HG03442 (cell line): ENCODE data around the gene PRR35.

Source experiments
- ATAC-seq: cut with Tn5 transposase; IDR thresholded peaks from one replicate; pipeline ENCODE4 v1.9.1; 2021; ENCODE audit warnings: mild to moderate bottlenecking, moderate library complexity; ENCODE audit not compliant: unreplicated experiment

The PRR35 gene

DNA sequence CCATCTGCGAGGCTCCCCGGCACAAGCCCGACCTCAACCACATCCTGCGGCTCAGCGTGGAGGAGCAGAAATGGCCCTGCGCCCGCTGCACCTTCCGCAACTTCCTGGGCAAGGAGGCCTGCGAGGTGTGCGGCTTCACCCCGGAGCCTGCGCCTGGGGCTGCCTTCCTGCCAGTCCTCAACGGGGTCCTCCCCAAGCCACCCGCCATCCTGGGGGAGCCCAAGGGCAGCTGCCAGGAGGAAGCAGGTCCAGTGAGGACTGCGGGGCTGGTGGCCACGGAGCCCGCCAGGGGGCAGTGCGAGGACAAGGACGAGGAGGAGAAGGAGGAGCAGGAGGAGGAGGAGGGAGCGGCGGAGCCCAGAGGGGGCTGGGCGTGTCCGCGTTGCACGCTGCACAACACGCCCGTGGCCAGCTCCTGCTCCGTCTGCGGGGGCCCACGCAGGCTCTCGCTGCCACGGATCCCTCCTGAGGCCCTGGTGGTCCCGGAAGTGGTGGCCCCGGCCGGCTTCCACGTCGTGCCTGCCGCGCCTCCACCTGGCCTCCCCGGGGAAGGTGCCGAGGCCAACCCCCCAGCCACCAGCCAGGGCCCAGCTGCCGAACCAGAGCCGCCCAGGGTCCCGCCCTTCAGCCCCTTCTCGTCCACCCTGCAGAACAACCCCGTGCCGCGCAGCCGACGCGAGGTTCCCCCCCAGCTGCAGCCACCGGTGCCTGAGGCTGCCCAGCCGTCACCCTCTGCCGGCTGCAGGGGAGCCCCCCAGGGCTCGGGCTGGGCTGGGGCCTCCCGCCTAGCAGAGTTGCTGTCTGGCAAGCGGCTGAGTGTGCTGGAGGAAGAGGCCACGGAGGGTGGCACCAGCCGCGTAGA lies 13.1 kb upstream of the PRR35 start:
- ATAC-seq, result no peak

DNA sequence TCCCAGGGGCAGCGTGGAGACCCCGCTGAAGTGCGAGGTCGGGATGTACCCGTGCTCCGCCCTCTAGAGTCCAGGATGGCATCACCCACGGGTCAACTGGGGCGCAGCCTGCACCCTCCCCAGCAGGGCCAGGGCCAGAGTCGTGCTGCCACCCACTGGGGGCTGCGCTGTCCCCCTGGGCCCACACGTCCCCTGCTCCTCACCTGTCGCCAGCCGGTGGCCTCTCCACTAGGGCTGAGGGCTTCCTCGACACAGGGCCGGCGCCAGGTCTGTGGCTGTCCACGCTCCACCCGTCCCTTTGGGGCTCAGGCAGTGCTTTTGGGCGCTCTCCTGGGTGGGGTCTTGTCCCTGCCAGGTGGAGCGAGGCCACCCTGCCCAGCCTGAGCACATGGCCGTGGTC lies 11.6 kb upstream of the PRR35 start:
- no peak for ATAC-seq

DNA sequence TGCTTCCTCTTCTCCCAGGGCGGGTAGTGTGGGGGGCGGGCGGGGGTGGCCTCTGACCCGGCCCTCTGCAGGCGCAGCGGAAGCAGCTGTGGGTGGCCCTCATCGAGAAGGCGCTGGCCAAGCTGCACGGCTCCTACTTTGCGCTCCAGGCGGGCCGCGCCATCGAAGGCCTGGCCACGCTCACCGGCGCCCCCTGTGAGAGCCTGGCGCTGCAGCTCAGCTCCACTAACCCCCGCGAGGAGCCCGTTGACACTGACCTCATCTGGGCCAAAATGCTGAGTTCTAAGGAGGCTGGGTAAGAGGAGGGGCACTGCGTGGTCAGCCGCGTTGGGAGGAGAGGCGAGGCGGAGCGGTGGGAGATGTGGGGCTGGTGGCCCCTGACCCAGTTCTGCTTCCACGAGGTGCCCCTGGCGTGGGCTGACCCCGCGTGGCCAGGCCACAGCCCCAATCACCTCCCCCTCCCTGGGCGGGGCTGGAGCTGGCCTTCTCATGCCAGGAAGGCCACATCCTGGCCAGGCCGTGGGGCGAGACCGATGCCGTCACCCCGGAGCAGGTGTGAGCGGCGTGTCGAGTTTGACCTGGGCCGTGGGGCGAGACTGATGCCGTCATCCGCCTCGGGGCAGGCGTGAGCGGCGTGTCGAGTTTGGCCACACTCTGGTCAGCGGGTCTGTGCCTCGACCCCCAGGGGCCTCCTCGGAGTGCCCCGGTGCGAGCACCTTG lies 10.5 kb upstream of the PRR35 start:
- no peak for ATAC-seq

DNA sequence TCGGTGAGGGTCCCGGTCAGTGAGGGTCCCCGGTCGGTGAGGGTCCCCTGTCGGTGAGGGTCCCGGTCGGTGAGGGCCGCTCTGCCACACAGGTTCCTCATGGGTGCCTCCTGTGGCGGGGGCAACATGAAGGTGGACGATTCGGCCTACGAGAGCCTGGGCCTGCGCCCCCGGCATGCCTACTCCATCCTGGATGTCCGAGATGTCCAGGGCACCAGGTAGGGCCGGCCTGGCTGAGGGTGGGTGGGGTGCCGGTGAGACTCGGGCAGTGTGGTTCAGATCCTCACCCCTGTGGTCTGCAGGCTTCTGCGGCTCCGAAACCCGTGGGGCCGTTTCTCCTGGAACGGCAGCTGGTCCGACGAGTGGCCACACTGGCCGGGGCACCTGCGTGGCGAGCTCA lies 9.0 kb upstream of the PRR35 start:
- ATAC-seq, result no peak

DNA sequence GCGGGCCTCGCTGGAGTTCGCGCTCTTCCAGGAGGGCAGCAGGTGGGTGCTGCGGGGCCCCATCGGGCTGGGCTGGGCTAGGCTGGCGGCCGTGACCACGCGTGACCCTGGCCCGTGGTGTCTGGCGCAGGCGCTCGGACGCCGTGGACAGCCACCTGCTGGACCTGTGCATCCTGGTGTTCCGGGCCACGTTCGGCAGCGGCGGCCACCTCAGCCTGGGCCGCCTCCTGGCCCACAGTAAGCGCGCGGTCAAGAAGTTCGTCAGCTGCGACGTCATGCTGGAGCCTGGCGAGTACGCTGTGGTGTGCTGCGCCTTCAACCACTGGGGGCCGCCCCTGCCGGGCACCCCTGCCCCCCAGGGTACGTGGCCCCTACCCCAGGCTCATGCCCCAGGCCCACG lies 8.0 kb upstream of the PRR35 start:
- no peak for ATAC-seq

DNA sequence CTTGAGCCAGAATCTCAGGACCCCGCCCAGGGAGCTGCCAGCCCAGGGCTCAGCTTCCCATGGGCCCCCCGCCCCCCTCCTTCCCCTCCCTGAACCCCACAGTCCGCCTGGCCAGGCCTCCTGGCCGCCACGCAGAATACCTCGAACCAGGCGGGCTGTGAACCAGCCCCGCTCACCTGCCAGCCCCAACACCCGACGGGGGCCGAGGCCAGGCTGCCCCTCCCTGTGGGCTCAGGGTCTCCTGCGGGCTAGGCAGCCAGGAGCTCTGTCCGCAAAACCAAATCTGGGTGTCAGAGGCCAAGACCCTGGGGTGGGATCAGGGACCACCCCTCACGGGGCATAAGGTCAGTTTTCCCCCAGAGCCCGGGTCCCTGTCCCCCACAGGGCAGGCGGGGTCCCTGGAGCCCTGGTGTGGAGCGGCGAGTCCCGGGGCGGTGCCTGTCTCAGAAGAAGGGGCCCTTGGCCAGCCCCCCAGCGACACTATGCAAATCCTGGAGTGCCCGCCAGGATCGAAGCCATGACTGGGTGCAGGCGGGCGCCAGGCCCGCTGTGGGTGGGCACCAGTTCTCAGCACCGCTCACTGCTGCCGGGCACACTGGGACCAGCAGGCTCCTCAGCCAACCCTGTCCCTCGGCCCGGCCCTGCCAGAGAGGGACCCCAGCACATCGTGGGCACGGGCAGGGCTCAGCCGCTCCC lies 6.4 kb upstream of the PRR35 start:
- no peak for ATAC-seq

DNA sequence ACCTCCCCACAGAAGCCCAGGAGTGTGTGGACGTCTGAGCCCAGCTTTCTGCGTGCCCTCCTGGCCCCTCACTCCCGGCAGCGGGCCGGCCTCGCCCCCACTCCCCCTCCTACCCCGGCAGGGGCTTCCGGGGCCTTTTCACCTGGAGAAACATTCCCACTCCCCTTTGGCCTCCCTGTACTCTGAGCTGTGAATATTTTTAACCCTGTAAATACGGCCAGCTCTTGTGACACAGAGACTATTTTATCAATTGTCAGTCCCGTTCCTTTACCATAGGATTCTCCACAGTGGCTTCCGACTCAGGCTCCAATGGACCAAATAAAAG lies 5.9 kb upstream of the PRR35 start:
- ATAC-seq, result no peak

DNA sequence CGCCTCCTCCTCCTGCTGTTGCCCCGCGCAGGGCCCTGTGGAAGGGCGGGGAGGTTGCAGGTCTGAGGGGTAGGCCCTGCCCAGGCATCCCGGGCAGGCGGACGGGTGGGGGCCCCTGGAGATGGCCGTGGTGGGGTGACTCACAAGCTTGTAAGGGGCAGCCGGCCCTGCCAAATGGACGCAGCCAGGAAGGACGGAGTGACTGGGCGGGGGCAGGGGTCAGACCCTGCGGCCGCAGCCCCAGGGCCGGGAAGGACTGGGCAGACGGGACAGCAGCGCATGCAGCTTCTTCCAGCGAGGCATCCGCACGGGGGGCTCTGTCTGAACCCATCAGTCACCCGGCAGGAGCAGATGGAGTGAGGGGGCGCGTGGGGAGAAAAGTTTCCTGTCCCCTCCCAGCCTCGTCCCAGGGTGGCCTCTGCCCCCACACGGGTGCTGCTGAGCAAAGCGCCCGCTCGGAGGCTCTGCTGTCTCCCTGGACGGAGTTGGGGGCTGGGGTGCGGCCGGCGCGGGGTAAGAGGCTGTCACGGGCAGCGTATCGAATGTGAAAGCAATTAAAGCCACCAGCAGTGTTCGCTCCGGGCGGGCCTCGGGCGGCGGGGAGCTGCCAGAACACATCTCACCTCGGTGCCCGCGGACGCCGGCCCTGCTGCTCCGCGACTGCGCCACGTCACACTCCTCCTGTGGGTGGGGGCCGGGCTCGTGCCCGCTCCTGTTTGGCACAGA lies 5.4 kb upstream of the PRR35 start:
- no peak for ATAC-seq

DNA sequence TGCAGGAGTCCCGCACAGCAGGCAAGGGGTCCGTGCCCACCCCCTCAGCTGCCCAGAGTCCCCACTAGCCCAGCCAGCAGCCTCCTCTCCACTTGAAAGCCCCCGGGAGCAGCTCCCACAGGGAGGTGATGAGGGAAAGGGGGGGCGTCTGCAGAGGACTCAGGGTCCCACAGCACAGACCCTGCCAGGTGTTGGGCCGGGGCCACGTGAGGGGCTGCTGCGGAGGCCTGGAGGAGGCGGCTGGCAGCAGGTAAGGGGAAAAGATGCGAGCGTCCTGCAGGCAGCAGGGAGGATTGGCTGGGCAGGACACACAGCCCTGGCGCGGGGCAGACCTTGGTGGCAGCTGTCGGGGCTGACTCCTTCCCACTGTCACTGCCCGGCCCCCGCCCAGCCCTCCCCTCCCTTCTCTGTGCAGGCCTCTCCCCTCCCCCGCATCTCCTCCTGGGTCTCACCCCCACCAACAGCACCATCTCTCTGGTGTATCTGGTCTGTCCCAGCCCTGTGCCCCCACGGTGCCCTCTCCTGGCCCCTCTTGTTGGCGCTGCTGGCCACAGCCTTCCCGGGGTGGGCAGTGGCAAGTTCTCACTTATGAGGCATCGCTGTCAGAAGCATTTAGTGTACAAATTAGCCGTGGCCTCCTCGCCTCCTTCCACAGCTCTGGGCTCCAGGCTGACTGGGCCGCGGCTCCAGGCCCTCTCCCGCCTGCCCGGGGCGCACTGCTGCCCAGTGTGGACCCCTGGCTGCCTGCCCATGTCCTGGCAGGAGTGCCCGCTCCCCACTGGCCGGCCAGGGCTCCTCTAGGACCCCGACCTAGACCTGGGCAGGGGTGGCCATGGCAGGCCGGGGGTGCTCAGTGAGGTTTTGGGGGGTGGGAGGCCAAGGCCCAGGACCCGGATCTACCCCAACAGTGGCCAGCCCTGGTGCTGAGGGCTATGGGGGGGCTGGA lies 4.4 kb upstream of the PRR35 start:
- no peak for ATAC-seq

DNA sequence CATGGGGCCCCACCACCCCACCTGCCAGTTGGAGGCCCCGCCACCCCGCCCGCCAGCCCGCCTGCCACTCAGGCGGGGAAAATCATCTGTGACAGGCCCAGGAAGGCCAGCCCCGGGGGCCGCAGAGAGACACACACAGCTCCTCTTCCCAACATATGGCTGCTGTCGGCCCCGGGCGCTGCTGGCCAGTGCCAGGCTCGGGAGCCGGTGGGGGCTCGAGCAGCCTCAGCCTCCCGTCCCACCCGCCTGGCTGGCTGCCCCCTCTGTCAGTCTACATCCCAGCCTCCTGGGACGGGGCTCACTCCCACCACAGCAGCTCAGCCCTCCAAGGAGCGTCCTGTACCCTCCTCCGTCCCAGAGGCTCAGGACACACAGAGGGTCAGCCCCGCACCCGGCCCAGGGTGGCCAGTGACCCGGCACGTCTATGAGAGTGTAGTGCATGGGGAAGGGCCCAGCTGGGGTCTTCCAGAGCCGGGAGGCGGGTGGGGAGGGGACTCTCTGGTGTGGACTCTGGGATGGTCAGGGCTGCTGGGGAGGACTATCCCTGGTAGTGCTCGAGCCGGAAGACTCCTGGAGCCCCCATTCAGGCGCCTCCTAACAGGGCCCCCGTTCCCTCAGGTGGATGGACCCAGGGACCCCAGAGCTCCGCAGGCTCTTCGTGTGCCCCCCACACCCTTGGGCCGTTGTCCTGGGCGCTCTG lies 3.6 kb upstream of the PRR35 start:
- no peak for ATAC-seq

DNA sequence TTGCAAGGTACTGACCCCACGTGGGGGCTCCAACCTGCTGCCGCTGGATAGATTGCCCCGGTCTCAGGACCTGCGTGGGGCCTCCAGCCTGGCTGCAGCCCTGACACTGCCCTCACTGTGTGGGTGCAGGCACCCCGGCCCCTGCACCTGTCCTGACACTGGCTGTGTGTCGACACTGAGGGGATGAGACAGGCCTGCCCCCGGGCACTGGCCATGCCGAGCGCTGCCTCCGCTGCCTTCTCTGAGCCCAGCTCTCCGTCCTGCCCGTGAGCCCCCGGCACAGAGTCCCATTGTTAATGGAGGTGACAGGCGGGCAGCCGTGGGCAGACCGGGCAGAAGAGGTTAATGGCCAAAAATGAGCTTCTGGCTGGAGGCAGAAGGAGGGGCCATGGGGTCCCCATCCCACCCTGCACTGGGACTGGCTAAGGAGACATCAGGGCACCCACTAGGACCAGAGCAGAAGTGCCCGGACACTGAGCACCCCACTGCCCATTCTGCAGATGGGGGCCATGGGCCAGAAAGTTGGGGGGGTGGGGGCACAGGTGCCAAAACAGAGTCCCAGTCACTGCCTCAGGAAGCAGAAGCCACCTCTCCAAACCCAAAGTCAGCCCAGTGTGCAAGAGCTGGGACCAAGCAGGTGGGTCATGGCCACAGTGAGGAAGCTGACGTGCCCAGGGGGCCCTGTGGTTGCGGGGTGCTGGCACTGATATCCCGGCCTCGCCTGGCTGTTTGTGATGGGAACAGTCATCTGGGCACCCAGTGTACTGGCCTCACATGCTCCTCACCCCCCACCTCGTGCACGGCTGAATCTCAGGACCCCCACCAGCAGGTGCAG lies 2.5 kb upstream of the PRR35 start:
- no peak for ATAC-seq

DNA sequence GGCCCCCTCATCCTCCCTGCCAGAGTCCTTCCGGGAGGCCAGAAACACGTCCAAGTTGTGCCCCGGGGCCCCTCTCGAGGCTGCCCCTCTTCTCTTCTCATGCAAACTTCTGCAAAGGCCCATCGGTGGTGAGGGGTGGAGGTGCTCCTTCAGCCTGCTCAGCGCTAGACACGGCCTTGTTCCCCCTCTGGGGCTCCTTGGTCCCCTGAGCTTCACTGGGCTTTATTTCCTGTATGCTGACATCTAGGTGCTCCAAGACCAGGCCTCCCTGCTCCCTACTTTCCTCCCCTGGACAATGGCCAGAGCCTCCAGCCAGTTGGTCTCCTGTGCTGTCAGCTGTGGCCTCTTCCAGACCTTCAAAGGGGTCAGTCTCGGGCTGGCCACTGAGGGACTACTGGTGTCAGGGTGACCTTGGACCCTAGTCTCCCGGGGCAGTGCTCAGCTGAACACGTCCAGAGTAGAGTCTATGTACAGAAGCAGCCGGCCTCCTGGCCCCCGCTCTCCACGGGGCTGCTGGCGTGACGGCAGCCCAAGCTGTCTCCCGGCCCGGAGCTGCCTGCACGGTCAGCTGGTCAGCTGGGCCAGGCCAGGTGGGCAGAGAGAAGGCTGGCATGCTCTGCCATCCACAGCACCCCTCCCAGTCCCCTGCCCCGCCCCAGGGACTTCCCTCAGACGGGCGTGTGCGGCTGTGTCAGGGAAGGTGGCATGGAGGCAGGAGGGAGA lies 1.7 kb upstream of the PRR35 start:
- no peak for ATAC-seq

DNA sequence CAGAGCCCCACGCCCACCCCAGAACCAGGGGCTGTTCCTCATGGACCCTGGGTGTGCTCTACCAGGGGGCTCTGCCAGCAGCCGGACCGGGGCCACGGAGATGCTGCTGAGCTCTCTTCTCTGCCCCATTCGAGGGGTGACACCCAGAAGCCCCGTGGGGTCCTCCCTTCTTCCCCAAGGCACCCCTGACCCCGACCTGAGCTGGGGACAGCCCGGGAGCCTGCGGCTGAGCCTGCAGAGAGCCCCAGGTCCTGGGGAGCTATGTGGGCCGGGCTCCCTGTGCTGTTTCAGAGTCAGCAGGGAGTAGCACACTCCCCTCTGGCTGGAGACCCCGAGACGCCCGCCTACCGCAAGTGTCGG lies 1.2 kb upstream of the PRR35 start:
- no peak for ATAC-seq

DNA sequence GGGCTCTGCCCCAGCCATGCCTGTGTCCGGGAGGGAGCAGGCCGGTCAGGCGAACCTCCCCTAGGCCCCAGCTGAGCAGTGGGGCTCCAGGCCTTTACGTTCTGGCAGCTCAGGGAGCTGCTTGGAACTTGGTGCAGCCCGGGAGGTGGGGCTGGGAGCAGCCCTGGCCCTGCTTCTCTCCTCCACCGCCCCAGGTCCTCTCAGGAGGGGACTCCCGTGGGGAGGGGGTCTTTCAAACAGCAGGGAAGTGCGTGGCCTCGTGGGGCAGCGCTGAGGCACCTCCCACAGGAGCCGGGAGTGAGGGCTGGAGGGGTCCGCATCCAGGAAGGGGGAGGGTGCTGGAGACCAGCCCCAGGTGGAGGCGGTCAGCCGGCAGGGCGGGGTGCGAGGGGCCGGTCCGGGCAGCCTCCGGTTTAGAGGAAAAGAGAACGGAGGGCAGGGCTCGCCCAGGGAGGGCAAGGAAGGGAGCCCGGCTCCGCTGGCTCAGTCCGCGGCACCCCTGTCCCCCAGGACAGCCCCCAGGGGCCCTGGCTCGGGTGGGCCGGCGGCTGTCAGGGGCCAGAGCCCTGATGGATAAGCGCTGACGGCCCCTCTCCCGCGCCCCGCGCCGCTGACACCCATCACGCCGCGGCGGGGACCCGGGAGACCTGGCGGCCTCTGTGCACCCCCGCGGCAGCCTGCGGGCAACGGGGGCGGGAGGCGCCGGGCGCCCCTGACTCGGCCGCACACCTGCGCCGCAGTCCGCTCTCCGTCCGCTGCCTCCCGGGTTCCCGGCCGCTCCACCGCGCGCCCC lies 587 bp upstream of the PRR35 start:
- no peak for ATAC-seq

DNA sequence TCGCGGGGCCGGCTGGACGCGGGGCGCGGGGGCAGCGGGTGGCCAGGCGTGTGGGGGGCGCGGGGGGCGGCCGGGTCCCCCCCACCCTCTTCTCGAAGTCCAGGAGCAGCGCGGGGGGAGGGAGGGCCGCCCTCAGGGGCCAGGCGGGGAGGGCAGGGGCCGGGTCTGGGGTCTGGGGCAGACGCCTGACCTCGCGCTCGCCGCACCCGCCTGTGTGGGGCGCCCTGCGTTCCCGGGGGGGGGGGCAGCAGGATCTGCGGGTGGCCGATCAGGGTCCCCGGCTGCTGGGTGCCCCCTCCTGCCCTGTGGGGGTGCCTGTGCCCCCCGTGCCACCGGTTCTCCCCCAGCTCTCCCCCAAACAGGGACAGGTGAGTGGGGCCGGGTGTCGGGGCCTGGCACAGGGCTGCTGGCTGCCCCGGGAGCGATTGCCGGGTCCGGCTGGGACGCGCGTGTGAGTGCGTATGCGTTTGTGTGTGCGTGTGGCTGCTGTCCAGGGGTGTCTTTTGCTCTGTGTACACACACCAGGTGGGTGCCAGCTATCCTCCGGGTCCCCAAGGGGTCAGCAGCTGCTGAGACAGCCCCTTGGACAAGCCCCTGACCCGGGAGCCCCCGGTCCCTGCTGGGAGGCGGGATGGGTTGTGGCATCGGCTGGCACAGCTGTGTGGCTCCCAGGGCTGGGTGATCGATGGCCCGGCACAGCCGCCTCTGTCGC lies 663 bp downstream of the PRR35 start:
- ATAC-seq, result no peak

DNA sequence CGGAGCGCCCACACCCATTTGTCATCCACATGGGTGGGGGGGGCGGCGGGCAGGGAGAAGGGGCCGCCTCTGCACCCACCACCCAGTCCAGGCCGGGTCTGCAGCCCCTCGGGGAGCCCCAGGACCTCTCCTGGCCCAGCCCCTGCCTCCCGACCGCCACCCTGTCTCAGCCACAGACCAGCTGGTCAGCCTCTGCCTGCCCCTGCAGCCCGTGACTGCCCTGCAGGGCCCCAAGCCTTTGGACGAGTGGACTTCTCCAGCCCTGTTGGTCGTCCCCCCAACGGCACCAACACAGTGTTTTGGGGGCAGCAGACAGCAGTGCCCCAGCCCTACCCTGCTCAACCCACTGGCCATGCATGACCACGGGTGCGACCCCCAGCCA lies 1.2 kb downstream of the PRR35 start:
- no peak for ATAC-seq
